HG03558 (cell line): ENCODE data around the gene TMPRSS11F.

Experiments used
- ATAC-seq: cut with Tn5 transposase; IDR thresholded peaks from one replicate; pipeline ENCODE4 v1.9.1; 2021; ENCODE audit warnings: moderate number of reproducible peaks; ENCODE audit not compliant: unreplicated experiment; ENCODE audit errors: extremely low read depth

The TMPRSS11F gene

DNA sequence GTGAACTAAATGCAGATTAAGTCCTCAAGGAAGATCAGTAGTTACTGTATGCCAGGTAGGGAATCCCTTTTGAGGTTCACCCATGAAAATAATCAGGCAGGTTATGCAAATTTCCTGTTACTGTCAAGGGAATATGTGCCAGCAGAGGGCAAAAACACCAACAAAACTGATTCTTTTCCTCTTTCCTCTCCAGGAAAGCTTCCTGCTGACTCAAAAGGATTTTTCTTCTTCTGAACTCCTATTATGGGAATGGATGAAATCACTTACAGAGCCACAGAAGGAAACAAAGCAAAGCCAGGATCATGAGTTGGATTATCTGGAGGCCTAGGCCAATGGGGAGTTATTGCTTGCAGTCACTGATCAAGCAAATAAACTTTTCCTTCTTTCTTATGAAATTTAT is 49.7 kb downstream of the TMPRSS11F start:
- ATAC-seq: no peak

- ATAC-seq: no peak
These were observed 51.9 kb downstream of the TMPRSS11F start for GRCh38 chr4:68077737-68078136.

DNA sequence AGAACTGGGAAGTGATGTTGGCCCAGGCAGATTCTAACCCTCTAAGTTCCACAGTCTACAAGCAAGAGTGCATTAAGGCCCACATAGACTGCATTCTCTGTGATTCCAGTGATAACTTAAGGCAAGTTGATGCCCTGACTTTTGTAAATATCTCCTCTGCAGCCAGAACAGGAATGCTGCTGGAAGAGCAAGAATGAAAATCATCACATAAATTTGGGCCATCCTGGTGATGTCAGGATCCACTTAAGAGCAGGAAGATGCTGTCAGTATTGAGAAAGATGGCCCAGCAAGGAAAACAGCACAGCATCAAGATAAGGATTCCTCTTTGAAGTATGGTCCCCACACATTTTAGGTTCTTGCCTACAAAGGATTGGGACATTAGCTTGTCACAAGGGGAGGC is 52.4 kb downstream of the TMPRSS11F start:
- ATAC-seq: no peak

GRCh38 chr4:68076194-68076593 is 53.5 kb downstream of the TMPRSS11F start:
- no peak for ATAC-seq

DNA sequence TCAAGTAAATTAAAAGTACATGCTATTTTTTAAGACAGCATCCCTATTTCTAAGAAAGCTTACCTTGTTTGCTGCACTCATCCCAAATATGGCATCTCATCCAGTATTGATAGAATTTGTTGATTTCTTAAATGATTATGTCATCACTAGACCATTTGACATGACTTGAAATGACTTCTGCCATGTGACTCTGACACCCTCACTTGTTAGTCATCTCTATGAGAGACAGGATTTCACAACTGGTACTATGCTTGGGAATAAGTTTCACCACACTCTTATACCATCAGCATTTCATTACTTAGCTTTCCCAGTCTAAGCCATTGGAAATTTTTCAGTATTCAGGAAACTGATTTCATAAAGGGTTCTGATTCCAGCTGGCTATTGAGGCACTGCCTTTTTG is 55.3 kb downstream of the TMPRSS11F start:
- no peak for ATAC-seq

DNA sequence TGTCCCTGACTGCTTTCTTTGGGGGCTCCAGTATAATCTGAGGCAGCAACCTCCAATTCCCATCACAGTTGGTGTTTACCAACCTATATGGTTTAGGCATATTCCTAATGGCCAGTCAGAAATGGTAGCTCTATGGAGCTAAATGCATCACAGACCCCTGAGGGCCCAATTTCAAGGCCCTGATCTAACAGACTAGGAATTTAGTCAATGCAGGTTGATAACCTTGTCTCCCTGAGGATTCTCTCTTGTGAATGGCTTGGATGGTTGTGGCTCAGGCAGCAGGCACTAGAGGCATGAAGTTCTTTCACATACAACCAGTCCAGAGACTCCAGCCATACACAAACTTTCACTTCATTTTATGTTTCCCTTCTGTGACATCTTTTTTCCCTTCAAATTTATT is 59.4 kb downstream of the TMPRSS11F start:
- ATAC-seq: no peak

- ATAC-seq: no peak
These were observed 67.2 kb downstream of the TMPRSS11F start for GRCh38 chr4:68062501-68062900.

- no peak for ATAC-seq
These were observed 91.4 kb downstream of the TMPRSS11F start for GRCh38 chr4:68038272-68038671.

DNA sequence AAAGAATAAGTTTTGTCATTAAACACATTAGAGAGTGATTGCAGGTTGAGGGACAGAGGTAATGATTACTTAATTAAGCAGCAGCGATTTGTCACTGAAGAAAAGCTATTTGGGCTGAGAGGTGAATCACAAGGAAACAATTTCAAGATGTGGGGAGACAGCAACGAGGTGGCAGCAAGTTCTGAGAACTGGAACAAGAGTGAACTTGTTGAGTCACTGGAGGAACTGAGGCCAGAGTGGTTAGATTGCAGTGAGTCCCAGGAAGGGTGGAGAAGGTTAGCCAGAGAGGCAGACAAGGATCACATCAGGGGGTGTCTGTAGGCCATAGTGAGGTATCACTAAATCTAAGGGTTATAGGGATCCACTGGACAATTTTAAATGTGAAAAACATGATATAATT is 108.5 kb downstream of the TMPRSS11F start:
- no peak for ATAC-seq

- no peak for ATAC-seq
These were observed 118.0 kb downstream of the TMPRSS11F start for GRCh38 chr4:68011684-68012083.
